Measurements from ENCODE around the gene RYR3.

Gene RYR3

GRCh38 chr15:33638453-33638852 is 327.7 kb downstream of the RYR3 start:
- H3K4me1 ChIP-seq (ENCODE audit: control insufficient read depth in 5 of 5, insufficient read depth in 5 of 5, low read length in 5 of 5), result peaks cover 0 to 5% (median 0%) of the 10 kb centered on the region in 5 donors
- H3K9me3 ChIP-seq (ENCODE audit: control insufficient read depth in 5 of 5, low read length in 5 of 5), result no peaks in the 10 kb centered on the region
- H3K4me3 ChIP-seq (ENCODE audit: low read depth in 1 of 5, low read length in 5 of 5), result no peak overlapping the region
- no peak overlapping the region for H3K27ac ChIP-seq (ENCODE audit: low read depth, low read length)
- peaks cover 0 to 11% (median 2%) of the 10 kb centered on the region in 5 donors for H3K27me3 ChIP-seq (ENCODE audit: control insufficient read depth in 5 of 5, insufficient read depth in 4 of 5, low read length in 5 of 5)
- no peak overlapping the region for H3K9ac ChIP-seq (ENCODE audit: low read length in 5 of 5)
- H3K36me3 ChIP-seq (ENCODE audit: control insufficient read depth in 5 of 5, insufficient read depth in 5 of 5, low read length in 5 of 5), result no peaks in the 10 kb centered on the region

GRCh38 chr15:33639051-33639450 is 328.3 kb downstream of the RYR3 start:
- Histone ChIP-seq H3K9me3 (ENCODE audit: control insufficient read depth in 5 of 5, low read length in 5 of 5) (no peaks in the 10 kb centered on the region), H3K27me3 (ENCODE audit: control insufficient read depth in 5 of 5, insufficient read depth in 4 of 5, low read length in 5 of 5) (peaks cover 0 to 11% (median 2%) of the 10 kb centered on the region in 5 donors), H3K27ac (ENCODE audit: low read depth, low read length) (no peak overlapping the region), H3K36me3 (ENCODE audit: control insufficient read depth in 5 of 5, insufficient read depth in 5 of 5, low read length in 5 of 5) (no peaks in the 10 kb centered on the region), H3K4me3 (ENCODE audit: low read depth in 1 of 5, low read length in 5 of 5) (no peak overlapping the region), H3K9ac (ENCODE audit: low read length in 5 of 5) (no peak overlapping the region), H3K4me1 (ENCODE audit: control insufficient read depth in 5 of 5, insufficient read depth in 5 of 5, low read length in 5 of 5) (peaks cover 0 to 5% (median 0%) of the 10 kb centered on the region in 5 donors)

- no peaks in the 10 kb centered on the region for H3K9me3 ChIP-seq (ENCODE audit: control insufficient read depth in 5 of 5, low read length in 5 of 5)
- no peak overlapping the region for H3K4me3 ChIP-seq (ENCODE audit: low read depth in 1 of 5, low read length in 5 of 5)
- H3K4me1 ChIP-seq (ENCODE audit: control insufficient read depth in 5 of 5, insufficient read depth in 5 of 5, low read length in 5 of 5), result peaks cover 0 to 5% (median 0%) of the 10 kb centered on the region in 5 donors
- no peaks in the 10 kb centered on the region for H3K36me3 ChIP-seq (ENCODE audit: control insufficient read depth in 5 of 5, insufficient read depth in 5 of 5, low read length in 5 of 5)
- H3K27ac ChIP-seq (ENCODE audit: low read depth, low read length), result no peak overlapping the region
- H3K9ac ChIP-seq (ENCODE audit: low read length in 5 of 5), result no peak overlapping the region
- peaks cover 0 to 13% (median 2%) of the 10 kb centered on the region in 5 donors for H3K27me3 ChIP-seq (ENCODE audit: control insufficient read depth in 5 of 5, insufficient read depth in 4 of 5, low read length in 5 of 5)
Observed at GRCh38 chr15:33639456-33639855, 328.7 kb downstream of the RYR3 start.

GRCh38 chr15:33639978-33640377 is 329.2 kb downstream of the RYR3 start:
- H3K36me3 ChIP-seq (ENCODE audit: control insufficient read depth in 5 of 5, insufficient read depth in 5 of 5, low read length in 5 of 5), result no peaks in the 10 kb centered on the region
- H3K27me3 ChIP-seq (ENCODE audit: control insufficient read depth in 5 of 5, insufficient read depth in 4 of 5, low read length in 5 of 5), result peaks cover 0 to 15% (median 2%) of the 10 kb centered on the region in 5 donors
- no peak overlapping the region for H3K27ac ChIP-seq (ENCODE audit: low read depth, low read length)
- H3K9me3 ChIP-seq (ENCODE audit: control insufficient read depth in 5 of 5, low read length in 5 of 5), result no peaks in the 10 kb centered on the region
- peaks cover 0 to 5% (median 0%) of the 10 kb centered on the region in 5 donors for H3K4me1 ChIP-seq (ENCODE audit: control insufficient read depth in 5 of 5, insufficient read depth in 5 of 5, low read length in 5 of 5)
- H3K9ac ChIP-seq (ENCODE audit: low read length in 5 of 5), result no peak overlapping the region
- H3K4me3 ChIP-seq (ENCODE audit: low read depth in 1 of 5, low read length in 5 of 5), result no peak overlapping the region

GRCh38 chr15:33641069-33641468 is 330.3 kb downstream of the RYR3 start:
- no peak overlapping the region for H3K9ac ChIP-seq (ENCODE audit: low read length in 5 of 5)
- H3K4me3 ChIP-seq (ENCODE audit: low read depth in 1 of 5, low read length in 5 of 5), result no peak overlapping the region
- H3K27ac ChIP-seq (ENCODE audit: low read depth, low read length), result no peak overlapping the region
- H3K4me1 ChIP-seq (ENCODE audit: control insufficient read depth in 5 of 5, insufficient read depth in 5 of 5, low read length in 5 of 5), result peaks cover 0 to 5% (median 0%) of the 10 kb centered on the region in 5 donors
- H3K27me3 ChIP-seq (ENCODE audit: control insufficient read depth in 5 of 5, insufficient read depth in 4 of 5, low read length in 5 of 5), result peaks cover 0 to 15% (median 3%) of the 10 kb centered on the region in 5 donors
- H3K36me3 ChIP-seq (ENCODE audit: control insufficient read depth in 5 of 5, insufficient read depth in 5 of 5, low read length in 5 of 5), result no peaks in the 10 kb centered on the region
- no peaks in the 10 kb centered on the region for H3K9me3 ChIP-seq (ENCODE audit: control insufficient read depth in 5 of 5, low read length in 5 of 5)

GRCh38 chr15:33644304-33644703 is 333.5 kb downstream of the RYR3 start:
- H3K9me3 ChIP-seq (ENCODE audit: control insufficient read depth in 5 of 5, low read length in 5 of 5), result no peaks in the 10 kb centered on the region
- H3K27me3 ChIP-seq (ENCODE audit: control insufficient read depth in 5 of 5, insufficient read depth in 4 of 5, low read length in 5 of 5), result peaks cover 0 to 15% (median 9%) of the 10 kb centered on the region in 5 donors
- H3K4me3 ChIP-seq (ENCODE audit: low read depth in 1 of 5, low read length in 5 of 5), result no peak overlapping the region

GRCh38 chr15:33646744-33647143 is 336.0 kb downstream of the RYR3 start:
- H3K4me1 ChIP-seq (ENCODE audit: control insufficient read depth in 5 of 5, insufficient read depth in 5 of 5, low read length in 5 of 5), result no peaks in the 10 kb centered on the region
- H3K27me3 ChIP-seq (ENCODE audit: control insufficient read depth in 5 of 5, insufficient read depth in 4 of 5, low read length in 5 of 5), result peaks cover 0 to 10% (median 4%) of the 10 kb centered on the region in 5 donors
- no peak overlapping the region for H3K9ac ChIP-seq (ENCODE audit: low read length in 5 of 5)
- H3K27ac ChIP-seq (ENCODE audit: low read depth, low read length), result no peak overlapping the region
- H3K9me3 ChIP-seq (ENCODE audit: control insufficient read depth in 5 of 5, low read length in 5 of 5), result no peaks in the 10 kb centered on the region
- no peak overlapping the region for H3K4me3 ChIP-seq (ENCODE audit: low read depth in 1 of 5, low read length in 5 of 5)
- no peaks in the 10 kb centered on the region for H3K36me3 ChIP-seq (ENCODE audit: control insufficient read depth in 5 of 5, insufficient read depth in 5 of 5, low read length in 5 of 5)

More at GRCh38 chr15:33644304-33644703, 333.5 kb downstream of the RYR3 start:
- H3K36me3 ChIP-seq (ENCODE audit: control insufficient read depth in 5 of 5, insufficient read depth in 5 of 5, low read length in 5 of 5), result no peaks in the 10 kb centered on the region
- no peak overlapping the region for H3K9ac ChIP-seq (ENCODE audit: low read length in 5 of 5)
- peaks cover 0 to 5% (median 0%) of the 10 kb centered on the region in 5 donors for H3K4me1 ChIP-seq (ENCODE audit: control insufficient read depth in 5 of 5, insufficient read depth in 5 of 5, low read length in 5 of 5)
- no peak overlapping the region for H3K27ac ChIP-seq (ENCODE audit: low read depth, low read length)

- peaks cover 0 to 8% (median 2%) of the 10 kb centered on the region in 5 donors for H3K27me3 ChIP-seq (ENCODE audit: control insufficient read depth in 5 of 5, insufficient read depth in 4 of 5, low read length in 5 of 5)
- no peaks in the 10 kb centered on the region for H3K36me3 ChIP-seq (ENCODE audit: control insufficient read depth in 5 of 5, insufficient read depth in 5 of 5, low read length in 5 of 5)
- H3K4me3 ChIP-seq (ENCODE audit: low read depth in 1 of 5, low read length in 5 of 5), result no peak overlapping the region
- H3K27ac ChIP-seq (ENCODE audit: low read depth, low read length), result no peak overlapping the region
- H3K9me3 ChIP-seq (ENCODE audit: control insufficient read depth in 5 of 5, low read length in 5 of 5), result no peaks in the 10 kb centered on the region
- no peak overlapping the region for H3K9ac ChIP-seq (ENCODE audit: low read length in 5 of 5)
- H3K4me1 ChIP-seq (ENCODE audit: control insufficient read depth in 5 of 5, insufficient read depth in 5 of 5, low read length in 5 of 5), result no peaks in the 10 kb centered on the region
Observed at GRCh38 chr15:33649217-33649933, 338.6 kb downstream of the RYR3 start.

- peaks cover 0 to 3% (median 0%) of the 10 kb centered on the region in 5 donors for H3K27me3 ChIP-seq (ENCODE audit: control insufficient read depth in 5 of 5, insufficient read depth in 4 of 5, low read length in 5 of 5)
- no peaks in the 10 kb centered on the region for H3K4me1 ChIP-seq (ENCODE audit: control insufficient read depth in 5 of 5, insufficient read depth in 5 of 5, low read length in 5 of 5)
- no peak overlapping the region for H3K9ac ChIP-seq (ENCODE audit: low read length in 5 of 5)
- no peak overlapping the region for H3K27ac ChIP-seq (ENCODE audit: low read depth, low read length)
- no peaks in the 10 kb centered on the region for H3K9me3 ChIP-seq (ENCODE audit: control insufficient read depth in 5 of 5, low read length in 5 of 5)
- H3K36me3 ChIP-seq (ENCODE audit: control insufficient read depth in 5 of 5, insufficient read depth in 5 of 5, low read length in 5 of 5), result no peaks in the 10 kb centered on the region
- no peak overlapping the region for H3K4me3 ChIP-seq (ENCODE audit: low read depth in 1 of 5, low read length in 5 of 5)
Observed at GRCh38 chr15:33654860-33655259, 344.1 kb downstream of the RYR3 start.

GRCh38 chr15:33655488-33655887 is 344.7 kb downstream of the RYR3 start:
- Histone ChIP-seq H3K4me1 (ENCODE audit: control insufficient read depth in 5 of 5, insufficient read depth in 5 of 5, low read length in 5 of 5) (no peaks in the 10 kb centered on the region), H3K27me3 (ENCODE audit: control insufficient read depth in 5 of 5, insufficient read depth in 4 of 5, low read length in 5 of 5) (peaks cover 0 to 3% (median 0%) of the 10 kb centered on the region in 5 donors)

More at GRCh38 chr15:33655488-33655887, 344.7 kb downstream of the RYR3 start:
- H3K27ac ChIP-seq (ENCODE audit: low read depth, low read length), result no peak overlapping the region
- no peak overlapping the region for H3K9ac ChIP-seq (ENCODE audit: low read length in 5 of 5)
- no peaks in the 10 kb centered on the region for H3K36me3 ChIP-seq (ENCODE audit: control insufficient read depth in 5 of 5, insufficient read depth in 5 of 5, low read length in 5 of 5)
- no peak overlapping the region for H3K4me3 ChIP-seq (ENCODE audit: low read depth in 1 of 5, low read length in 5 of 5)
- no peaks in the 10 kb centered on the region for H3K9me3 ChIP-seq (ENCODE audit: control insufficient read depth in 5 of 5, low read length in 5 of 5)

All from subcutaneous abdominal adipose tissue (tissue), 5 donors.